ENCODE measurements around the gene MMS22L.

MMS22L gene, protein sequence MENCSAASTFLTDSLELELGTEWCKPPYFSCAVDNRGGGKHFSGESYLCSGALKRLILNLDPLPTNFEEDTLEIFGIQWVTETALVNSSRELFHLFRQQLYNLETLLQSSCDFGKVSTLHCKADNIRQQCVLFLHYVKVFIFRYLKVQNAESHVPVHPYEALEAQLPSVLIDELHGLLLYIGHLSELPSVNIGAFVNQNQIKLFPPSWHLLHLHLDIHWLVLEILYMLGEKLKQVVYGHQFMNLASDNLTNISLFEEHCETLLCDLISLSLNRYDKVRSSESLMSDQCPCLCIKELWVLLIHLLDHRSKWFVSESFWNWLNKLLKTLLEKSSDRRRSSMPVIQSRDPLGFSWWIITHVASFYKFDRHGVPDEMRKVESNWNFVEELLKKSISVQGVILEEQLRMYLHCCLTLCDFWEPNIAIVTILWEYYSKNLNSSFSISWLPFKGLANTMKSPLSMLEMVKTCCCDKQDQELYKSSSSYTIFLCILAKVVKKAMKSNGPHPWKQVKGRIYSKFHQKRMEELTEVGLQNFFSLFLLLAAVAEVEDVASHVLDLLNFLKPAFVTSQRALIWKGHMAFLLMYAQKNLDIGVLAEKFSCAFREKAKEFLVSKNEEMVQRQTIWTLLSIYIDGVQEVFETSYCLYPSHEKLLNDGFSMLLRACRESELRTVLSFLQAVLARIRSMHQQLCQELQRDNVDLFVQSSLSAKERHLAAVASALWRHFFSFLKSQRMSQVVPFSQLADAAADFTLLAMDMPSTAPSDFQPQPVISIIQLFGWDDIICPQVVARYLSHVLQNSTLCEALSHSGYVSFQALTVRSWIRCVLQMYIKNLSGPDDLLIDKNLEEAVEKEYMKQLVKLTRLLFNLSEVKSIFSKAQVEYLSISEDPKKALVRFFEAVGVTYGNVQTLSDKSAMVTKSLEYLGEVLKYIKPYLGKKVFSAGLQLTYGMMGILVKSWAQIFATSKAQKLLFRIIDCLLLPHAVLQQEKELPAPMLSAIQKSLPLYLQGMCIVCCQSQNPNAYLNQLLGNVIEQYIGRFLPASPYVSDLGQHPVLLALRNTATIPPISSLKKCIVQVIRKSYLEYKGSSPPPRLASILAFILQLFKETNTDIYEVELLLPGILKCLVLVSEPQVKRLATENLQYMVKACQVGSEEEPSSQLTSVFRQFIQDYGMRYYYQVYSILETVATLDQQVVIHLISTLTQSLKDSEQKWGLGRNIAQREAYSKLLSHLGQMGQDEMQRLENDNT

GRCh38 chr6:97282726-97283617 is at the start of gene MMS22L:
Gene MMS22L (minus strand): TSS chr6:97283216. CDS start chr6:97282477, 739 bp downstream.
- no peaks in the 10 kb centered on the region for H3K4me1 ChIP-seq (ENCODE audit: control insufficient read depth, insufficient read depth, low read length)
- H3K27me3 ChIP-seq (ENCODE audit: control insufficient read depth, insufficient read depth, low read length): no peaks in the 10 kb centered on the region
- H3K9ac ChIP-seq (ENCODE audit: low read length): peak within 1 kb of the TSS; percentile 29
- peak within 1 kb of the TSS; percentile 89 for H3K4me3 ChIP-seq (ENCODE audit: low read length)
- no peaks in the 10 kb centered on the region for H3K36me3 ChIP-seq (ENCODE audit: control insufficient read depth, insufficient read depth, low read length)
- peak within 1 kb of the TSS; percentile 60 for H3K27ac ChIP-seq (ENCODE audit: low read depth, low read length)

DNA sequence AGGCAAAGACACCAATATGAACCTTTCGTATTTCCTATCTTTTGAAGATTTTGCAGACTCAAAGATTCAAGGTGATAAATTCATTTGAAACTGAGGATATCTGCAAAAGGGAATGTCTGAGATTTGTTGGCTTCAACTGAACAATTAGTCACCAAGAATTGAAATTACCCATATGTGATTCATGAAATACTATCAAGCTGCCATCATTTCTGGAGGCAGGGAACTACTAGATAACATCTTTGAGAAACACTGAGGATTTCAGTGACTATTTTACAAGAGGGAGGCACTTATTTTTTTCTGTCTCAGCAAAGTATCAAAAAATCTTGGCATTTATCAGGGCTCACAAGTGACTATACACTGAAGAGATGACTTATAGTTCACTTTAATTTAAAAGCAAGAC is 39.8 kb upstream of the MMS22L start:
- no peak overlapping the region for H3K27ac ChIP-seq (ENCODE audit: low read depth, low read length)
- no peaks in the 10 kb centered on the region for H3K27me3 ChIP-seq (ENCODE audit: control insufficient read depth, insufficient read depth, low read length)
- no peak overlapping the region for H3K9ac ChIP-seq (ENCODE audit: low read length)
- H3K36me3 ChIP-seq (ENCODE audit: control insufficient read depth, insufficient read depth, low read length): no peaks in the 10 kb centered on the region
- H3K4me3 ChIP-seq (ENCODE audit: low read length): no peak overlapping the region
- no peaks in the 10 kb centered on the region for H3K4me1 ChIP-seq (ENCODE audit: control insufficient read depth, insufficient read depth, low read length)

DNA sequence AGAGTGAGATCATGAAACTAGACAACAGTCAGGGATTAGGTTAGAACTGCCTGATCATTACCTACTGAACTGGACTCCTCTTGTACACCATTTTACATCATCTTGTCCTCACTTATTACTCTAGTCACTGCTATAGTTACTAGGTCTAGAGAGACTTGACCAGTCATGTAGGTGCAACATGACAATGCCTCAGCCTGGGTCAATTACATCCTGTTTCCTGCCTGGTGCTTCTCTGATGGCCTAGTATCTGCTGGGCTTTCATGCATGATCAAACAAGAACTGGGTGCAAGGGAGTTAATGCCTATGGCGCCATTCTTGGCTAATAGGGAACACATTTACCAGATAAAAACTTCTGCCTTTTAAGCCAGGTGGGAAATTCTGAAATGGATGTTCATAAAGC is 39.2 kb upstream of the MMS22L start:
- H3K27ac ChIP-seq (ENCODE audit: low read depth, low read length): no peak overlapping the region
- no peaks in the 10 kb centered on the region for H3K4me1 ChIP-seq (ENCODE audit: control insufficient read depth, insufficient read depth, low read length)

GRCh38 chr6:97316978-97317377 is 34.0 kb upstream of the MMS22L start:
- Histone ChIP-seq H3K9ac (ENCODE audit: low read length) (no peak overlapping the region), H3K36me3 (ENCODE audit: control insufficient read depth, insufficient read depth, low read length) (no peaks in the 10 kb centered on the region), H3K27me3 (ENCODE audit: control insufficient read depth, insufficient read depth, low read length) (no peaks in the 10 kb centered on the region), H3K4me3 (ENCODE audit: low read length) (no peak overlapping the region), H3K27ac (ENCODE audit: low read depth, low read length) (no peak overlapping the region), H3K4me1 (ENCODE audit: control insufficient read depth, insufficient read depth, low read length) (no peaks in the 10 kb centered on the region)

More for the DNA sequence above, 39.2 kb upstream of the MMS22L start:
- no peaks in the 10 kb centered on the region for H3K27me3 ChIP-seq (ENCODE audit: control insufficient read depth, insufficient read depth, low read length)
- no peak overlapping the region for H3K9ac ChIP-seq (ENCODE audit: low read length)
- no peak overlapping the region for H3K4me3 ChIP-seq (ENCODE audit: low read length)
- H3K36me3 ChIP-seq (ENCODE audit: control insufficient read depth, insufficient read depth, low read length): no peaks in the 10 kb centered on the region

GRCh38 chr6:97312241-97312640 is 29.2 kb upstream of the MMS22L start:
- Histone ChIP-seq H3K36me3 (ENCODE audit: control insufficient read depth, insufficient read depth, low read length) (no peaks in the 10 kb centered on the region), H3K9ac (ENCODE audit: low read length) (no peak overlapping the region), H3K4me1 (ENCODE audit: control insufficient read depth, insufficient read depth, low read length) (no peaks in the 10 kb centered on the region), H3K27ac (ENCODE audit: low read depth, low read length) (no peak overlapping the region), H3K4me3 (ENCODE audit: low read length) (no peak overlapping the region), H3K27me3 (ENCODE audit: control insufficient read depth, insufficient read depth, low read length) (no peaks in the 10 kb centered on the region)

GRCh38 chr6:97306544-97307320 is 23.7 kb upstream of the MMS22L start:
- H3K4me3 ChIP-seq (ENCODE audit: low read length): no peak overlapping the region
- H3K27me3 ChIP-seq (ENCODE audit: control insufficient read depth, insufficient read depth, low read length): no peaks in the 10 kb centered on the region
- H3K4me1 ChIP-seq (ENCODE audit: control insufficient read depth, insufficient read depth, low read length): no peaks in the 10 kb centered on the region
- no peak overlapping the region for H3K9ac ChIP-seq (ENCODE audit: low read length)
- no peak overlapping the region for H3K27ac ChIP-seq (ENCODE audit: low read depth, low read length)
- no peaks in the 10 kb centered on the region for H3K36me3 ChIP-seq (ENCODE audit: control insufficient read depth, insufficient read depth, low read length)

- Histone ChIP-seq H3K4me3 (ENCODE audit: low read length) (no peak overlapping the region), H3K36me3 (ENCODE audit: control insufficient read depth, insufficient read depth, low read length) (no peaks in the 10 kb centered on the region), H3K27me3 (ENCODE audit: control insufficient read depth, insufficient read depth, low read length) (no peaks in the 10 kb centered on the region), H3K9ac (ENCODE audit: low read length) (no peak overlapping the region), H3K27ac (ENCODE audit: low read depth, low read length) (no peak overlapping the region), H3K4me1 (ENCODE audit: control insufficient read depth, insufficient read depth, low read length) (no peaks in the 10 kb centered on the region)
Measured at GRCh38 chr6:97305414-97306066, 22.5 kb upstream of the MMS22L start.

DNA sequence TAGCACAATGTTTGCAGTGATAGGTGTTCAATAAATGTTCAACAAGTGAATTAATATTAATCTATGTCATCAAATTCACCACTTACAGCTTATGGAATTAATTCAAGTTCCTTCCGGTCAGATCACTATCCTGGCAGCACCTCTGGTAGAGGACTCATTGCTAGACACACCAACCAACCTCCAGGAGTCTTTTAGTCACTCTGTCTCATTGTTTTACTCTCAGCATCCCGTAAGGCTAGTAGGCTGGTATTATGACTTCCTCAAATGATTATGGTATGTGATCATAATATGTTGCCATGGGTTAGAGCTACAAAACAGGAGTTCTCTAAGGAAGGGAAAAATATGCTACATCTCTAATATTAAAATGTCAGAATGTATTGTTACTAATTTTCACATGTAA is 21.7 kb upstream of the MMS22L start:
- Histone ChIP-seq H3K4me1 (ENCODE audit: control insufficient read depth, insufficient read depth, low read length) (no peaks in the 10 kb centered on the region), H3K27ac (ENCODE audit: low read depth, low read length) (no peak overlapping the region), H3K4me3 (ENCODE audit: low read length) (no peak overlapping the region), H3K9ac (ENCODE audit: low read length) (no peak overlapping the region), H3K27me3 (ENCODE audit: control insufficient read depth, insufficient read depth, low read length) (no peaks in the 10 kb centered on the region), H3K36me3 (ENCODE audit: control insufficient read depth, insufficient read depth, low read length) (no peaks in the 10 kb centered on the region)

GRCh38 chr6:97294451-97294850 is 11.4 kb upstream of the MMS22L start:
- Histone ChIP-seq H3K4me3 (ENCODE audit: low read length) (no peak overlapping the region), H3K4me1 (ENCODE audit: control insufficient read depth, insufficient read depth, low read length) (no peaks in the 10 kb centered on the region), H3K27me3 (ENCODE audit: control insufficient read depth, insufficient read depth, low read length) (no peaks in the 10 kb centered on the region), H3K9ac (ENCODE audit: low read length) (no peak overlapping the region), H3K36me3 (ENCODE audit: control insufficient read depth, insufficient read depth, low read length) (no peaks in the 10 kb centered on the region), H3K27ac (ENCODE audit: low read depth, low read length) (no peak overlapping the region)

GRCh38 chr6:97293198-97293696 is 10.2 kb upstream of the MMS22L start:
- Histone ChIP-seq H3K27ac (ENCODE audit: low read depth, low read length) (no peak overlapping the region), H3K4me3 (ENCODE audit: low read length) (no peak overlapping the region), H3K4me1 (ENCODE audit: control insufficient read depth, insufficient read depth, low read length) (no peaks in the 10 kb centered on the region), H3K9ac (ENCODE audit: low read length) (no peak overlapping the region), H3K27me3 (ENCODE audit: control insufficient read depth, insufficient read depth, low read length) (no peaks in the 10 kb centered on the region), H3K36me3 (ENCODE audit: control insufficient read depth, insufficient read depth, low read length) (no peaks in the 10 kb centered on the region)

All from rectal smooth muscle tissue (tissue), 1 donor.